Stimulated activated CD8-positive, alpha-beta memory T cell treated with anti-CD3 and anti-CD28 coated beads, Interleukin-12 subunit alpha, Interleukin-12 subunit beta, amount 100 ng/mL, for 24 hours (primary cell): Measurements from ENCODE around the gene ZNF593OS.

Experiments
- DNase-seq: peaks from one replicate; pipeline ENCODE4 v3.0.0-alpha.2; 2020; ENCODE audit errors: extremely low read depth

ZNF593OS gene

DNA sequence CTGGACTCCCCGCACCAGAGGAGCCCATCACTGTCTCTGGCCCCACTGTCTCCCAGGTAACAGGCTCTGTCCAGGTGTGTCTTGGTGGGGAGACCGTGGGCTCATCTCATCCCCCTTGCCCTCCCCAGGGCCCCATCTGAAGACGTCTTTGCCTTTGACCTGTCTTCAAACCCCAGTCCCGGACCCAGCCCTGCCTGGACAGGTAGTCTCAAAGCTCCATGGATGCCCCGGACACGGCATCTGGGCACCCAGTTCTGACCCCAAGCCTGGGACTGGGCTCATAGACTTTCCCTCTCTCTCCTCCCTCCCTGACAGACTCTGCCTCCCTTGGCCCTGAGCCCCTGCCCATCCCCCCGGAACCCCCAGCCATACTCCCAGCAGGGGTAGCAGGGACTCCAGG, 12.5 kb upstream of the ZNF593OS start:
- no peak for DNase-seq

DNA sequence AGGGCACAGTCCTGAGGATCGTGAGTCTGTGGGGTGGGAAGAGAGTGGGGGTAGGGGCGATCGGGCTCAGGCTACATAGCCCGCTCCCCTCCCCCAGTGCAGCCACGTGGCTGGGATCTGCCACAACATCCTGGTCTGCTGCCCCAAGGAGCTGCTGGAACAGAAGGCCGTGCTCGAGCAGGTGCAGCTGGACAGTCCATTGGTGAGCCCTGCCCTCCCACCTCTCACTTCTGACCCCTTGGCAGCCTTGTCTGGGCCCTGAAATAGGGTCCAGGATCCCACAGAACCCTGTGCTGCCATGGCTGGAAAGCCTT, 10.7 kb upstream of the ZNF593OS start:
- DNase-seq: no peak

DNA sequence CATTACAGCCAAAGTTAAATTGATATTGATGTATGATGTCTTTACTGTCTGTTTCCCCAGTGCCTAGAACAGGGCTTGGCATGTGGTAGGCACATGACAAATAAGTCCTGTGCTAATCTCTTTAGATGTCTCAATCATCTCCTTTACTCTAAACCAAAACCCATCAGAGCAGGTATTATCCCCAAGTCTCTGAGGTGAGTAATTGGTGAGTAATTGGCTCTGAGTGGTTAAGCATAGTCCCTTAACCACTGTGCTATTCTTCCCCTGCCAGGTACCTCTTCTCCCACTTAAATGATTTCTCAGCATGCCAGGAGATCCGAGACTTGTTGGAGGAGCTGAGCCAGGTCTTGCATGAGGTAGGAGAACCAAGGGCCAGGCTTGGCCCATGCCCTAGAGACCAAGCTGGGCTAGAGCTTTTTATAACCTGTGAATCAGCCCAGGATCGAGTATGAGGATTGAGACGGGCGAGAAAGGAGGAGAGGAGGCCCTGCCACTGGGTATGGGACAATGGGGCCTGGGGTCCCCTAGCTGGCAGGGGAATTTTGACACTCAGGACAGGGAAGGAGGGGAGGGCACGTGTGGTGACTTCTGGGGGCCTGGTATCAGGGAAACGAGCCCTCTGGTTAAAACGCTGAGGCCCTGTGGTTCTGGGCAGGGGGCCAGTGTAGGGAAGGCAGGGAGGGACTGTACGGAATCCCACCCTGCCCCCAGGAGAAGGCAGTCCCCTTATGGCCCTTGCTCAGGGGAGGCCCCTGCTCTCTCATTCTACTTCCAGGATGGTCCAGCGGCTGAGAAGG, 10.2 kb upstream of the ZNF593OS start:
- DNase-seq: no peak

DNA sequence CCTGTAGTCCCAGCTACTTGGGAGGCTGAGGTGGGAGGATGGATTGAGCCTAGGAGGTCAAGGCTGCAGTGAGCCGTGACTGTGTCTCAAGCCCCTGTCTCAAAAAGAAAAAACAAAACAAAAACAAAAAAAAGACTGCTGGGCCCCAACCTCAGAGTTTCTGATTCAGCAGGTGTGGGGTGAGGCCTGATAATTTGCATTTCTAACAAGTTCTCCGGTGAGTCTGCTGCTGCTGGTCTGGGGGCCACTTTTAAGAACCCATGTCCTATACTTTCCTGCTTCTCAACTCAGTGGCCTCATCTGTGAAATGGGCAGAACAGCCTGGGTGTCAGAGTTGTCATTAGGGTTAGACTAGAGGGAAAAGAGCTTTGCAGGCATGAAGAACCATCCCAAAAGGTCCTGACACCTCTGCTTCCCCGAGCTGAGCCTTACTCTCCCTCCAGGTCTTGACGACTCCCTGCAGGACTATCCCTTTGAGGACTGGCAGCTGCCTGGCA, 8.4 kb upstream of the ZNF593OS start:
- no peak for DNase-seq

DNA sequence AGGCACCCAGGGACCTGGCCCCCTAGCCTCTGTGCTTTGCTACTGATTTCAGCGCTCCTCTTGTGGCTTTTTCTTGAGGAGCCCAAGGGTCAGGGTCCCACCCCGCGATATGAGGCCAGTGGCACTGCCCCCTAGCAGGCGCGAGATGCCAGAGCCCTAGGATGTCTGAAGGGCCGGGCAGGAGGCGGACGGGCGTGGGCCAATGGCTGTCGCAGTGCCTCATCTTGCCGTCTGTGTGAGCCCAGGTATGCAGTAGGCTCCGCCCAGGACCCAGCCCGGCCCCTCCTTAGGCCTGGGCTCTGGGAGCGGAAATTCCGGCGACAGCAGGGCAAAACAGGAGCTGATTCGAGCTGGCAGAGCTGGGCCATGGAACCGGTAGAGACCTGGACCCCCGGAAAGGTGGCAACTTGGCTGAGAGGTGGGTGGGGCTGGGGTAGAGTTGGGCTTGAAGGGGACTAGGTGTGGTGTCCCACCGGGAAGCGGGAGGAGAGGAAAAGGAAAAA, 5.6 kb upstream of the ZNF593OS start, which contains the start of gene CNKSR1:
TSS of gene CNKSR1 (plus strand) at position 310 of the 503 bp plus-strand sequence. CDS start at position 367, 57 bp downstream.
- no peak for DNase-seq

DNA sequence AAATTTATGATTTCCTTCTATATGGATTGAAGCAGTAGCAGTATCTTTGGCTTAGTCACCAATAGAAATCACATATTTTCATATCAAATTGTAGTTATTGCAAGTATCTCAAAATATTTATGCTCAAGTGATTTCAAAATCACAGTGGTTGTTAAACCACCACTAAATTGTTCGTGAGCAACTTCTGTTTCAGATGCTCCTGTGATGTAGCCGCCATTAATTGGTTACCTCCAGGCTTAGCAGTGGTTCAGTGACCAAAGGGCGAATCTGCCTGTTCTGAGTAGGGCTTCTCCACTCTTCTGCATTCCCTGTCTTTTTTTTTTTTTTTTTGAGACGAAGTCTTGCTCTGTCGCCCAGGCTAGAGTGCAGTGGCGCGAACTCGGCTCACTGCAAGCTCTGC, 3.7 kb upstream of the ZNF593OS start:
- DNase-seq: no peak

DNA sequence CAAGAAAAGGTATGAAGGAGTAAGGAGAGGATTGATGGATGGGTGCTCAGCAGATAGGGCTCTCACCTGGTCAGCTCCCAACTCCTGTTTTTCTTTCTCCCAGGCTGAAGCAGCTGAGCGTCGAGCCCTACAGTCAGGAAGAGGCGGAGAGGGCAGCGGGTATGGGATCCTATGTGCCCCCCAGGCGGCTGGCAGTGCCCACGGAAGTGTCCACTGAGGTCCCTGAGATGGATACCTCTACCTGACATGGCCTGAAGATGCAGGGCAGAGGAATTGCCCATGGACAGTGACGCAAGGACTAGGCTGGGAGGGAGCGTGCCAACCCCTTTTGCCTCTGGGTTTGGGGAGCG, 1.2 kb downstream of the ZNF593OS start:
- no peak for DNase-seq

DNA sequence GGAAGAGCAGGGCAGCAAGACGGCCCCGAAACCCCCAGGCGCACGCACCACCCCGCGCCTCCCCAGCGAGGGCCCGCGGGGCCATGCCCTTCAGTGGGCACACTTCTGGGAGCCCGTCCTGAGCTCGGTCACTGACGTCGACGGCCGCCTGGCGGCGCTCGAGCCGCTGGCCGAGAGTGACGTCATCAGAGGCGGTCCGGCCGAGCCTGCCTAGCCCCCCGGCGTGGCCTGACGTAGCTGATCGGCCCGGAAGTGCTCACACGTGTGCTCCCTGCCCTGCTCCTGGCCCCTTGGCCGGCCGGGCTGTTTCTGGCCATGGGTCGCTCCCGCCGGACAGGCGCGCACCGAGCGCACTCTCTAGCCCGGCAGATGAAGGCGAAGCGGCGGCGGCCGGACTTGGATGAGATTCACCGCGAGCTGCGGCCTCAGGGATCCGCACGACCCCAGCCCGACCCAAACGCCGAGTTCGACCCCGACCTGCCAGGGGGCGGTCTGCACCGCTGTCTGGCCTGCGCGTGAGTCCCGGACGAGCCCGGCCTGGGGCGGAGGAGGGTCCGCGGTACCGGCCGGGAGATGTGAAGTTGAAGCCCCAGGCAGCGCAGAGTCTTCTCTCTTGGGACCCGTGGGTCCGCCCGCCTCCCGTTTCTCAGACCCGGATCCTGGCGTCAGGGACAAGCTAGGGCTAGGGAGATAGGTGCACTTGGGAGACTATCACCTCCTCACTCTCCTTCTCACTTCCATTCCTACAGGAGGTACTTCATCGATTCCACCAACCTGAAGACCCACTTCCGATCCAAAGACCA, 1.8 kb downstream of the ZNF593OS start, which contains the start of gene ZNF593:
TSS of gene ZNF593 (plus strand) at position 240 of the 803 bp plus-strand sequence. CDS start at position 316, 76 bp downstream.
- DNase-seq: peak; percentile 64

DNA sequence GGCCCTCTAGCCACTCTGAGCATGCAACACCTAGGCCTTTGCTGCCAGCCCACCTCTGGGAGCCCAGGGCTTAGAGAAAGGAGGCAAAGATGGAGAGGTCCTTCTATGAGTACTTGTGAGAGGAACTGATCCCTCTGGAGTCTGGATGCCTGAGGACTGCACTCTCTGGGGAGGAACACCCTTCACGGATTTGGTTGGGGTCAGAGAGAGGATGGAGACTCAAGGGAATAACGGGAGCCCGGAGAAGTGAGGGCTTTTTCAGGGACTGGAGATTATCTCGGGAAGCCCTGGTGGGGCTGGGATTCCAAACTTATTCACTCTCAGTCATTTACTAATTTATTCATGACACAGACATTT, 2.5 kb downstream of the ZNF593OS start:
- no peak for DNase-seq

DNA sequence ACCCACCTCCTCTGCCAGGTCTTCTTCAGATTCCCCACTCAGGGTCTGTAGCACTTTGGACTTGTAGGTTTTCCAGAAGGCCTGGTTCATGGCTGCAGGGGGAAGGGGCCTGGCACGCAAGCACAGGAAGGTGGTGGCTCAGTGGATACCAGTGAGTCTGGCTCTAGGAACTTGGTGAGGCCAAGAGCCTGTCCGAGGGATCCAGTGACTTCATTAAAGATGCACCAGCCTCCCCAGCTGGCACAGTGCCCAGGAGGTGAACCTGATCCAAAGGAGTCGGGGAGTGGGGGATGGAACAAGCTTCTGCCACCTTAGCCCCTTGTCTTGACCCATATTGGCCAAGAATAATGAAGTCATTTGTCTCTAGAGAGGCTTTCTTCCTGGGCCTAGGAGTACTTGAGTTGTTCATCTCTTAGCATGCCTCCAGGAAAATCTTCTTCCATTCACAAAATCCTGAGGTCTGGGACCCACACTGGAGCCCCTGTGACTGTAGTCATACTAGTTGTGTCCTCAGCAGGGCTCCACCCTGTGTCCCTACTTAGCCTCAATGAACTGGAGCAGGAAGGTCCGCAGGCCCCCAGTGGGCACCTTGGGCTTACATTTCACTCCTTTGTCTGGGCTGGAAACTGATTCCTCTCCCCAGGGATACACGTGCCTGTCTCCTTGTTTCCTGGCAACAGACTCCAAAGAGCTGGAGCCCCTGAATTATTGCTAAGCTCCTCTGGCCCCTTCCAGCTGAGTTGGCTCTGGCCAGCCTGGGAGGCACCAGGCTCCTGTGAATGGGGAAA, 3.0 kb downstream of the ZNF593OS start, which contains the start of gene C1orf232:
TSS of gene C1orf232 (minus strand) at position 554 of the 788 bp plus-strand sequence. CDS start at position 90, 464 bp downstream.
- DNase-seq: no peak

DNA sequence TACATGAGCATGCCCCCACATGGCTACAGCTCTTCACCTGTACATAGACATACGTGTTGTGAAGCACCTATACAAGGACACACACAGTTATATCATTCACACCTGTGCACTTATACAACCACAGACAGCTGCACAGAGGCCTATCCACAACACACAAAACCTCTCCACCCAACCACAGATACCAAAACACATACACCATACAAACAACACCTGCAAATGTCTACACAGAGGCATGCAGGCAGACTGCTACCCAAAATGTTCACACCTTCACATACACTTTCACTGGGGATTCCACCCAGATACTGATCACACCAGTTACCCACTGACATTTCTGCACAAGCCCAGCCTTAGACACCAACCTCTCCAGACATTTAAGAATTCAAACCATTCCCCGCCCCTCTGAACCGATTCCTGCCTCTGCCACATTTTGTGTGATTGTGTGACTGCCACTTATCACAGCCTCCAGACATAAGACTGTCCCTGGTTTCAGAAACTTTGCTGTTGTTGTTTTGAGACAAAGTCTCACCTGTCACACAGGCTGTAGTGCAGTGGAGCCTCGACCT, 4.8 kb downstream of the ZNF593OS start:
- DNase-seq: no peak

DNA sequence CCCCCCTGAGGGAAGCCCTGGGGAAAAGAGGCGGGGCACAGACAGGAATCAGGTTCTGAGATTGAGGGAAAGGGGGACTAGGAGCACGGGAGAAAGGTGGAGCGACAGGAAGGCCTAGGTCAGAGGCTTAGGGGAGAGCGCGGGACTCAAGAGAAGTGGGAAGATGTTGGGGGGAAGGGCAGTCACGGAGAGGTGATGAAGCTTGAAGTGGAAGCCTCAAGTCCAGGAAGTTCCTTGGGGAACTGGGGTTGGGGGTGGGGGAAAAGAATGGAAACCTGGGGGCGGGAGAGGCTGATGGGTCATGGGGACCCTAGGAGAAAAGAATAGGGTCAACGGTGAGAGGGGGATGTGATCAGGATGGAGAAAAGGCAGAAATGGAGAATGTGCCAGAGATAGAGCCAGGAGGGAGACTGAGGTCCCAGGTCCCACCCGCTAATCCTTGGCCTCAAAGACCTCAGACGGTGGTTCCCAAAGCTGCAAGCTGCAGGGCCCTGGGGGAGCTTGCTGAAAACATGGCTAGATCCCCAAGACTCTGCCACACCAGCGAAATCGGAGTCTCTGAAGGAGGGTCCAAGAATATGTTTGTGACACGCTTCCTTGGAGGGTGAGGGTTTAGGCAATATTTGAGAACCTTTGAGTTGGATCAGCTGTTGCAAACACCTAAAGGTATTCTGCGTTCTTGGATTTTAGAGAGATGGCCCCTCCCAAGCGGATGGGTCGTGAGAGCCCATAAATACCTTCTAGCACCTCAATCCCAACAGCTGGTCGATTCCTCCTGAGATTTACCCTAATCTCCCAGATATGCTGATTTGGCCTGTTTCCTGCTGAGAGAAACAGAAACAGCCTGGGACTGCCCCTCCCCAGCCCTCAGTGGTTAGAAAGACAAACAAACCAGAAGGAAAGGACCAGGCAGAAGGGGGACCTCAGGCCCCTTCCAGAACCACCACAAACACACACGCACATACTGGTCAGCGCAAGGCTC, 6.5 kb downstream of the ZNF593OS start:
- no peak for DNase-seq

DNA sequence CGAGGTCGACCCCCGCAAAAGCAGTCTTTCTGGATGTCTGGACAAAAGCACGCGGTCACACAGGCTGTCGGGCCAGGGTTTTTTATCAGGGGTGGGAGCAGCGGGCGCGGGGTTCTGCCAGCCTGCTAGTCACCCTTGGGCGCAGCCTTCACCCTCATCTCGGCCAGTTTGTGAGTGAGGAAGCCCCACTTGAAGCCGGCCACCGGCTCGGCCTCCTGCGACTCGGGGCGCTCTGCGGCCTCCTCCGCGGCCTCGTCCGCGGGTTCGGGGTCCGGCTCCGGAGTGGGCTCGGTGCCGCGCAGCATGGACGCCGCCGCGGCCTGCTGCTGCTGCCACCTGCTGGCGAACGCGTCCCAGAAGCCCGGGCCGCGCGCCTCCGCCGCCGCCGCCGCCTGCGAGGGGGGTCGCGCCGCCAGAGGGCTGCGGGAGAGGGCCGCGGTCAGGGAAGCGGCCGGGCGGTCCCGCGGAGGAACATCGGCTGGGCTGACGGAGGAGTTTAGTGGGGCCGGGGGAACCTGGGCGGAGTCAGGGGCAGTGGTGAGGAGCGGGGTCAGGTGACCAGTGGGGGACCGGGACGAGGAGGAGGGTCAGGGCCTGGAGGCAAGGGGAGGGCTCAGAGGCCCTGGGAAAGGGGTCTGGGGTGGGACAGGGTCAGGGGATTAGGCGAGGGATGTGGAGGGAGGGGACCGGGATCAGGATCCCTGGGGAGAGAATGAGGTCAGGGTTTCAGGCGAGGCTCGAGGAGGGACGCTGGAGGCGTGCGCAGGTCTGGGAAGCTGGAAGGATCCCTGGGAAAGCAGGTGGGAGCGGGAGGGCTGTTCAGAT, 7.4 kb downstream of the ZNF593OS start:
- peak; percentile 10 for DNase-seq

DNA sequence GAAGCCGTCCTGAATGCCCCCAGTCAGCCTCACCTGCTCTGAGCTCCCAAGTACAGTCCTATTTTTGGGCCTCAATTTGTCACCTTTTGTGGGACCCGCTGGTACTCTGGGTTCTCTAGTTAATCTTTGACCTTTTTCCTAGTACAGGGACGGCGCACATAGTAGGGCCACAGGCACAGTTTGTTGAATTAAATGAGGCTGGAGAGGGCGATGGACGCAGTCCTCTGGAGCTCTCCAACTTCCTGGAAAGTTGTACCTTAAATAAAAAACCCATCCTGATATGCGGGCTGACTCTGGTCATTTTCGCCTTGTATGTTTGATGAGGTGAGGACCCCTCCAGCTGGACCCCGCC, 8.0 kb downstream of the ZNF593OS start:
- no peak for DNase-seq

DNA sequence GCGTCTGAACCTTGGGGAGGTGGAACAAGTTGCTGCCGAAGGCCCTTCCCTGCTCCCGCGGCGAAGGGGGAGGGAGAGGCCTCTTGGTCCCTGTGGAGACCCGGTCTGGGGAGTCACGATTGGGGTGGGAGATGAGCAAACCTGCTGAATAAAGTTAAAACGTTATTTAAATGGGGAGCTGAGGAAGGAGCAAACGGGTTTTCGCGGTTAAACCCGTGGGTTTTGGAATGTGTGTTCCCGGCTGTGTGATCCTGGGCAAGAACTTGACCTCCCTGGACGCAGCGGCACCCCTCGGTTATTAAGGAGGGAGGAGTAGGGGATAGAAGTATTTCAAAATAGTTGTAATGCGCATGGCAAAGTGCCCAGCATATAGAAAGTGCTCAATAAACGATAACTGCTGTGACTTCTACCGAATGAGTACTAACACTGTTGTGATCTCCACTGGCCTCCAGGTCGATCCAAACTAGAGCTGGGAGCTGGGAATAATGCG, 9.4 kb downstream of the ZNF593OS start:
- DNase-seq: no peak

DNA sequence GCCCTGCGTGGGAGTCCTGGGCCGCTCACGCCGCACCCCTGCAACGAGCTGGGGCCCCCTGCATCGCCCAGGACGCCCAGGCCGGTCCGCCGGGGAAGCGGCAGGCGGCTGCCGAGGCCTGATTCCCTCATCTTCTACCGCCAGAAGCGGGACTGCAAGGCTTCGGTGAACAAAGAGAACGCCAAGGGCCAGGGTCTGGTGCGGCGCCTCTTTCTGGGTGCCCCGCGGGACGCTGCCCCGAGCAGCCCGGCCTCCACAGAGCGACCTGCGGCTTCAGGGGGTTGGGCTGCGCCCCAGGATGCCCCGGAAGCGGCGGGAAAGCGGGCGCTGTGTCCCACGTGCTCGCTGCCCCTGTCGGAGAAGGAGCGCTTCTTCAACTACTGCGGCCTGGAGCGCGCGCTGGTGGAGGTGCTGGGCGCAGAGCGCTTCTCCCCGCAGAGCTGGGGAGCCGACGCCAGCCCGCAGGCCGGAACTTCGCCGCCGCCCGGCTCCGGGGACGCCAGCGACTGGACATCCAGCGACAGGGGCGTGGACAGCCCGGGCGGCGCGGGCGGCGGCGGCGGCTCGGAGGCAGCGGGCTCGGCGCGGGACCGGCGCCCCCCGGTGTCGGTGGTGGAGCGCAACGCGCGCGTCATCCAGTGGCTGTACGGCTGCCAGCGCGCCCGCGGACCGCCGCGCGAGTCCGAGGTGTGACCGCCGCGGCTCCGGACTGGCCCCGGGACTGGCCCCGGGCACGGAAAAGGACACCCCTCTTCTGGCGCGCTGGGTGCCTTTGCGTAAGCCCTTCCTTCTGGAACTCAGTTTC, 10.0 kb downstream of the ZNF593OS start:
- DNase-seq: peak; percentile 14

DNA sequence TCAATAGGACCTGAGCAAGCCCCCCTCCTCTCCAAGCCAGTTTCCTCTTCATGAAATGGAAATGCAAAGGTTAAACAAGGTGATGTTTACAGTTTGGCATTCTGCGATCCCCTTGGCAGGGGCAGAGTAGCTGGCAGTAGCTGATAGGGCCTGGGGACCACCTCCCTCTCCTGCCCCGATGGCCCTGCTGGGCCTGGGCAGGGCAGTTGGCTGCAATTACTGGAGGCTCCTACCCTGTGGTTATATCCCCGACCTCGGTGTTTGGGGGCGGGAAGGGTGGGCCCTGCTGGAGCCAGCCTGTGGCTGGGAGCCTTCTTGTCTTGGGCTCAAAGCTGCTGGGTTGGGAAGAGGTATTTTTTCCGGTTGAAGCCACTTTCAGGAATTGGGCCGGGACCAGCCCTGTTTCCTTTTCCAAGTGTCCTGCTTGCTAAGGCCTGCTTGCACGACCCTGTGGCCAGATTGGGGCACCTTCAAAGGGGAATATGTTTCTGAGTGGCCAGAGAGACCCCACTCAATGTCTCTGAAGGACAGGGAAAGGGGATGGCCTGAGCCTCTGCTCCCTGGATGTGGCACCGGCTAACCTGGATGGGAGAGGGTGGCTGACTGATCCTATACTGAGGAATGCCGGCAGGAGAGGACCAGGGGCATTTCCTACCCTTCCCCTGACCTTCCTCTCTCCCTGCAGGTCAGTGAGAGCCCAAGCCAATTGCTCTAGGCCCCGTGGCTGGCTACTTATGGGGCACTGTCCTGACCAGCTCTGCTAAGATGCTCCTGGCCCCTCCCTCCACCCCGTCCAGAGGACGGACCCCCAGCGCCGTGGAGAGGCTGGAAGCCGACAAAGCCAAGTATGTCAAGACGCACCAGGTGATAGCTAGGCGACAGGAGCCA, 10.9 kb downstream of the ZNF593OS start:
- no peak for DNase-seq

DNA sequence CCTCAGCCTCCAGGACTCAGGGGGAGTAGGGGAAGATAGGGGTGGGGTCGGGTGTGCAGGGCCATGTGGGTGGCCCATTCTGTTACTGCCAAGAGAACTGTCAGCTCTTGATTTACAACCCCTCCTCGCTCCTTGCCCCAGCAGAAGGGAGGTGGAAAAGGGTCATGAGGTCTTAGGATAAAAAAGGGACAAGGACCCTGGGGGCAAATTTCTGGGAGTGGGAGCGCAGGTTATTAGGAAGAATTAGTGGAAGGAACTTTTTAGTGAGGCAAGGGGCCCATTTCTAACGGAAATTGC, 11.9 kb downstream of the ZNF593OS start:
- no peak for DNase-seq
